SK-N-MC (cell line): Measurements from ENCODE around the gene PRR33.

Experiments used
- EZH2 ChIP-seq: fragments of 200-600 bp; sonication (generic); IDR thresholded peaks from one replicate; pipeline ENCODE4 v1.6.1; 2017; ENCODE audit warnings: antibody characterized with exemption
- POLR2AphosphoS5 ChIP-seq: IDR thresholded peaks from 2 replicates; pipeline ENCODE4 v1.6.1; 2012; ENCODE audit warnings: mild to moderate bottlenecking, low read depth, low read length, borderline replicate concordance

GRCh38 chr11:1854132-1854948 lies 37.4 kb downstream of the PRR33 start:
- TF ChIP-seq POLR2AphosphoS5 (no peak), EZH2 (no peak)
